HEK293 (cell line): ENCODE measurements around the gene NOVA1.
A peak's percentile ranks its signal among the peaks of the same experiment; 100 is the strongest.

ENCODE experiments used
- CTCF ChIA-PET: fragments of 350-600 bp; formaldehyde crosslinking; extraction: SDS; loops from one replicate; lab custom pipeline; 2021; ENCODE audit warnings: antibody characterized with exemption; lab: Yijun Ruan, JAX
- POLR2A ChIA-PET: fragments of 300-600 bp; formaldehyde crosslinking; extraction: SDS; loops from one replicate; lab custom pipeline; 2020; ENCODE audit warnings: antibody characterized with exemption, inconsistent platforms; lab: Yijun Ruan, JAX
- H3K27ac ChIP-seq: fragments of 200-500 bp; sonication (Bioruptor generic); 2 replicates; pipeline ENCODE4 v1.5.1; 2014; ENCODE audit warnings: low read depth, low read length, control low read depth, inconsistent platforms; ENCODE audit errors: extremely low read depth
- H3K36me3 ChIP-seq, 2 experiments: fragments of 200-500 bp in 1 of 2; sonication (Bioruptor generic) in 1 of 2; 1 replicate in 1 of 2; 2 replicates in 1 of 2; pipeline ENCODE4 v1.5.1; 2014 to 2017; ENCODE audit warnings: inconsistent platforms in 2 of 2, low read length in 2 of 2; ENCODE audit not compliant: control insufficient read depth in 2 of 2, insufficient read depth in 1 of 2
- H3K4me1 ChIP-seq: fragments of 200-500 bp; sonication (Bioruptor generic); 2 replicates; pipeline ENCODE4 v1.5.1; 2014; ENCODE audit warnings: mild to moderate bottlenecking, low read length, inconsistent platforms; ENCODE audit not compliant: control insufficient read depth, insufficient read depth
- H3K4me3 ChIP-seq: 2 replicates; pipeline ENCODE4 v1.5.1; 2011; ENCODE audit warnings: low read depth, mild to moderate bottlenecking, control low read depth, low read length, moderate library complexity
- H3K9me3 ChIP-seq: fragments of 200-500 bp; sonication (Bioruptor generic); 2 replicates; pipeline ENCODE4 v1.5.1; 2014; ENCODE audit warnings: low read depth, low read length, inconsistent platforms; ENCODE audit not compliant: control insufficient read depth, insufficient read depth
- BCL11A ChIP-seq: fragments of 450-650 bp; formaldehyde crosslinking; IDR thresholded peaks from 2 replicates; pipeline ENCODE4 v1.5.1; 2016; ENCODE audit warnings: low read depth, missing biosample characterization, missing genetic modification characterization
- FEZF1 ChIP-seq: fragments of 450-650 bp; formaldehyde crosslinking; IDR thresholded peaks from 2 replicates; pipeline ENCODE4 v1.5.1; 2016; ENCODE audit warnings: missing biosample characterization, missing genetic modification characterization
- GLIS2 ChIP-seq: fragments of 450-650 bp; formaldehyde crosslinking; IDR thresholded peaks from 2 replicates; pipeline ENCODE4 v1.5.1; 2016; ENCODE audit warnings: missing biosample characterization, missing genetic modification characterization
- HOXC10 ChIP-seq: sonication (generic); formaldehyde crosslinking; IDR thresholded peaks from 2 replicates; pipeline ENCODE4 v1.8.1; 2023; ENCODE audit warnings: mild to moderate bottlenecking, missing genetic modification reagents
- PBX3 ChIP-seq: sonication (generic); formaldehyde crosslinking; IDR thresholded peaks from 2 replicates; pipeline ENCODE4 v1.8.1; 2022; ENCODE audit warnings: mild to moderate bottlenecking, moderate library complexity, missing genetic modification reagents
- REPIN1 ChIP-seq: fragments of 450-650 bp; formaldehyde crosslinking; IDR thresholded peaks from 2 replicates; pipeline ENCODE4 v1.5.1; 2017; ENCODE audit warnings: missing biosample characterization, missing genetic modification characterization, low read depth
- SETDB1 ChIP-seq: IDR thresholded peaks from one replicate; pipeline ENCODE4 v1.6.1; 2017; ENCODE audit warnings: mild to moderate bottlenecking, low read length, moderate library complexity, mixed read lengths; ENCODE audit not compliant: insufficient read length
- SP2 ChIP-seq: fragments of 450-650 bp; formaldehyde crosslinking; IDR thresholded peaks from 2 replicates; pipeline ENCODE4 v1.5.1; 2016; ENCODE audit warnings: missing biosample characterization, missing genetic modification characterization
- SP3 ChIP-seq: fragments of 450-650 bp; formaldehyde crosslinking; IDR thresholded peaks from 2 replicates; pipeline ENCODE4 v1.5.1; 2016; ENCODE audit warnings: missing biosample characterization, missing genetic modification characterization
- TCF7L2 ChIP-seq: IDR thresholded peaks from 2 replicates; pipeline ENCODE4 v1.6.1; 2011; ENCODE audit warnings: low read depth, mild to moderate bottlenecking, inconsistent platforms, low read length, moderate library complexity, borderline replicate concordance
- YY1 ChIP-seq: fragments of 450-650 bp; formaldehyde crosslinking; IDR thresholded peaks from 2 replicates; pipeline ENCODE4 v1.5.1; 2018; ENCODE audit warnings: missing biosample characterization, missing genetic modification characterization
- ZBTB10 ChIP-seq: fragments of 450-650 bp; formaldehyde crosslinking; IDR thresholded peaks from 2 replicates; pipeline ENCODE4 v1.5.1; 2016; ENCODE audit warnings: missing biosample characterization, missing genetic modification characterization
- ZEB2 ChIP-seq: fragments of 450-650 bp; formaldehyde crosslinking; IDR thresholded peaks from 2 replicates; pipeline ENCODE4 v1.5.1; 2016; ENCODE audit warnings: missing biosample characterization, missing genetic modification characterization
- ZFP37 ChIP-seq: fragments of 450-650 bp; formaldehyde crosslinking; IDR thresholded peaks from 2 replicates; pipeline ENCODE4 v1.5.1; 2016; ENCODE audit warnings: missing biosample characterization, missing genetic modification characterization
- ZNF184 ChIP-seq: fragments of 450-650 bp; IDR thresholded peaks from 2 replicates; pipeline ENCODE4 v1.5.1; 2018; ENCODE audit warnings: missing biosample characterization, mild to moderate bottlenecking, missing genetic modification characterization
- ZNF302 ChIP-seq: fragments of 450-650 bp; formaldehyde crosslinking; IDR thresholded peaks from 2 replicates; pipeline ENCODE4 v1.5.1; 2016; ENCODE audit warnings: missing biosample characterization, missing genetic modification characterization, low read depth
- ZNF335 ChIP-seq: fragments of 450-650 bp; formaldehyde crosslinking; conservative IDR thresholded peaks from 2 replicates; pipeline ENCODE4 v1.5.1; 2016; ENCODE audit warnings: missing biosample characterization, missing genetic modification characterization
- ZNF341 ChIP-seq: fragments of 450-650 bp; formaldehyde crosslinking; IDR thresholded peaks from 2 replicates; pipeline ENCODE4; 2016; ENCODE audit warnings: low read depth, missing biosample characterization, missing genetic modification characterization
- ZNF473 ChIP-seq: fragments of 450-650 bp; formaldehyde crosslinking; IDR thresholded peaks from 2 replicates; pipeline ENCODE4 v1.5.1; 2017; ENCODE audit warnings: missing biosample characterization, missing genetic modification characterization
- ZNF558 ChIP-seq: fragments of 450-650 bp; formaldehyde crosslinking; IDR thresholded peaks from 2 replicates; pipeline ENCODE4 v1.5.1; 2016; ENCODE audit warnings: missing biosample characterization, missing genetic modification characterization
- ZNF600 ChIP-seq: fragments of 450-650 bp; formaldehyde crosslinking; IDR thresholded peaks from 2 replicates; pipeline ENCODE4 v1.5.1; 2016; ENCODE audit warnings: missing biosample characterization, missing genetic modification characterization
- ZNF623 ChIP-seq: fragments of 450-650 bp; formaldehyde crosslinking; IDR thresholded peaks from 2 replicates; pipeline ENCODE4 v1.5.1; 2016; ENCODE audit warnings: missing biosample characterization, missing genetic modification characterization
- ZNF629 ChIP-seq: fragments of 450-650 bp; formaldehyde crosslinking; IDR thresholded peaks from 2 replicates; pipeline ENCODE4 v1.5.1; 2017; ENCODE audit warnings: missing biosample characterization, missing genetic modification characterization
- ZNF639 ChIP-seq: fragments of 450-650 bp; formaldehyde crosslinking; IDR thresholded peaks from 2 replicates; pipeline ENCODE4 v1.5.1; 2016; ENCODE audit warnings: missing biosample characterization, missing genetic modification characterization
- ZNF660 ChIP-seq: fragments of 450-650 bp; IDR thresholded peaks from 2 replicates; pipeline ENCODE4 v1.5.1; 2018; ENCODE audit warnings: missing biosample characterization, mild to moderate bottlenecking, missing genetic modification characterization
- TF ChIP-seq, protein P1 (sequence below): fragments of 450-650 bp; formaldehyde crosslinking; IDR thresholded peaks from 2 replicates; pipeline ENCODE4 v1.5.1; 2016; ENCODE audit warnings: missing biosample characterization, missing genetic modification characterization
- TF ChIP-seq, protein P2 (sequence below): fragments of 450-650 bp; formaldehyde crosslinking; IDR thresholded peaks from 2 replicates; pipeline ENCODE4 v1.5.1; 2017; ENCODE audit warnings: missing biosample characterization, missing genetic modification characterization
- TF ChIP-seq, protein P3 (sequence below): fragments of 450-650 bp; formaldehyde crosslinking; optimal IDR thresholded peaks from 2 replicates; pipeline ENCODE3; 2016; ENCODE audit warnings: missing biosample characterization, mild to moderate bottlenecking, missing genetic modification characterization
- TF ChIP-seq, protein P4 (sequence below): fragments of 450-650 bp; formaldehyde crosslinking; IDR thresholded peaks from 2 replicates; pipeline ENCODE4 v1.5.1; 2016; ENCODE audit warnings: missing biosample characterization, missing genetic modification characterization

The NOVA1 gene

DNA sequence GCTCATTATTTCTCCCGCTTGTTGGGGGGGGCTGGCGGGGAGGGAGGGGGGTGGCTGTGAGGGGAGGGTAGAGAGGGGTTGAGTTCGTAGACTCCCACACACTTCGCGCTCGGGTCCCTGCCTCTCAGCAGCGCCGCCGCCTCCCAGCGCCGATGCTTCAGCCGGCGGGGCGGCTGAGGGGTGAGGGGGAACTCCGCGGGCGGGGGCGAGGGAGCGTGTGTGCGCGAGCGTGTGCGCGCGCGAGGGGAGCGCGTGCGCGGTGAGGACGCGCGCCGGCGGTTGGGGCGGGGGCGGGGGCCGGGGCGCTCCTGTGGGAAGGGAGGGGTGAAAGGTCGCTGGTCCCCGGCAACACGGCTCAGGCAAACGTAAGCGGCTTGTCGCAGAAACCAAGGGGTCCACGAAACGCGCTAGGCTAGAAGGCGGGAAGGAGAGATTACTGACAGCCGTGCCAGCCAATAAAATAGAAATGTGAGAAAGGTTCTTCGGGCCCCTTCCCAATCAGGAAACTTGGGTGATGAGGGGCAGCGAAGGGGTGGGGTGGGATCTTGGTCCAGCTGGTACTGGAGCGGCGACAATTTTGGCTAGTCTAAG lies 343 bp upstream of the NOVA1 start:
- ChIA-PET CTCF (no interaction called here), POLR2A (no interaction called here)
- Histone ChIP-seq H3K4me3 (peak overlapping the region; percentile 79), H3K4me1 (no peaks in the 10 kb centered on the region), H3K27ac (no peak overlapping the region), H3K9me3 (no peaks in the 10 kb centered on the region), H3K36me3 (no peaks in the 10 kb centered on the region)
- TF ChIP-seq ZNF473 (tag by site-specific recombination) (no peak), ZNF639 (tag by site-specific recombination) (no peak), YY1 (tag by site-specific recombination) (no peak), SP2 (tag by site-specific recombination) (peak; percentile 82), ZNF600 (tag by site-specific recombination) (no peak), ZNF302 (no peak), ZEB2 (tag by site-specific recombination) (0 out of 2 replicates have a peak, but pooled peaks have one; percentile 29), PBX3 (CRISPR knock-in tag) (no peak), GLIS2 (peak; percentile 53; the same call in 1 of the 2 replicates), ZBTB10 (tag by site-specific recombination) (peak; percentile 74), ZNF660 (tag by site-specific recombination) (no peak), ZNF558 (tag by site-specific recombination) (no peak), FEZF1 (tag by site-specific recombination) (no peak), TCF7L2 (no peak), ZNF341 (peak; percentile 35; the same call in 1 of the 2 replicates), HOXC10 (no peak), SP3 (peak; percentile 41; the same call in 1 of the 2 replicates), REPIN1 (tag by site-specific recombination) (no peak), ZNF629 (tag by site-specific recombination) (no peak), BCL11A (tag by site-specific recombination) (no peak), ZNF335 (no peak), ZFP37 (tag by site-specific recombination) (no peak), ZNF623 (no peak), ZNF184 (no peak), SETDB1 (no peak)
- TF ChIP-seq, protein P1, sequence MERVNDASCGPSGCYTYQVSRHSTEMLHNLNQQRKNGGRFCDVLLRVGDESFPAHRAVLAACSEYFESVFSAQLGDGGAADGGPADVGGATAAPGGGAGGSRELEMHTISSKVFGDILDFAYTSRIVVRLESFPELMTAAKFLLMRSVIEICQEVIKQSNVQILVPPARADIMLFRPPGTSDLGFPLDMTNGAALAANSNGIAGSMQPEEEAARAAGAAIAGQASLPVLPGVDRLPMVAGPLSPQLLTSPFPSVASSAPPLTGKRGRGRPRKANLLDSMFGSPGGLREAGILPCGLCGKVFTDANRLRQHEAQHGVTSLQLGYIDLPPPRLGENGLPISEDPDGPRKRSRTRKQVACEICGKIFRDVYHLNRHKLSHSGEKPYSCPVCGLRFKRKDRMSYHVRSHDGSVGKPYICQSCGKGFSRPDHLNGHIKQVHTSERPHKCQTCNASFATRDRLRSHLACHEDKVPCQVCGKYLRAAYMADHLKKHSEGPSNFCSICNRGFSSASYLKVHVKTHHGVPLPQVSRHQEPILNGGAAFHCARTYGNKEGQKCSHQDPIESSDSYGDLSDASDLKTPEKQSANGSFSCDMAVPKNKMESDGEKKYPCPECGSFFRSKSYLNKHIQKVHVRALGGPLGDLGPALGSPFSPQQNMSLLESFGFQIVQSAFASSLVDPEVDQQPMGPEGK (tag by site-specific recombination), result peak; percentile 65
- TF ChIP-seq, protein P2, sequence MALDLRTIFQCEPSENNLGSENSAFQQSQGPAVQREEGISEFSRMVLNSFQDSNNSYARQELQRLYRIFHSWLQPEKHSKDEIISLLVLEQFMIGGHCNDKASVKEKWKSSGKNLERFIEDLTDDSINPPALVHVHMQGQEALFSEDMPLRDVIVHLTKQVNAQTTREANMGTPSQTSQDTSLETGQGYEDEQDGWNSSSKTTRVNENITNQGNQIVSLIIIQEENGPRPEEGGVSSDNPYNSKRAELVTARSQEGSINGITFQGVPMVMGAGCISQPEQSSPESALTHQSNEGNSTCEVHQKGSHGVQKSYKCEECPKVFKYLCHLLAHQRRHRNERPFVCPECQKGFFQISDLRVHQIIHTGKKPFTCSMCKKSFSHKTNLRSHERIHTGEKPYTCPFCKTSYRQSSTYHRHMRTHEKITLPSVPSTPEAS (tag by site-specific recombination), result no peak
- TF ChIP-seq, protein P3, sequence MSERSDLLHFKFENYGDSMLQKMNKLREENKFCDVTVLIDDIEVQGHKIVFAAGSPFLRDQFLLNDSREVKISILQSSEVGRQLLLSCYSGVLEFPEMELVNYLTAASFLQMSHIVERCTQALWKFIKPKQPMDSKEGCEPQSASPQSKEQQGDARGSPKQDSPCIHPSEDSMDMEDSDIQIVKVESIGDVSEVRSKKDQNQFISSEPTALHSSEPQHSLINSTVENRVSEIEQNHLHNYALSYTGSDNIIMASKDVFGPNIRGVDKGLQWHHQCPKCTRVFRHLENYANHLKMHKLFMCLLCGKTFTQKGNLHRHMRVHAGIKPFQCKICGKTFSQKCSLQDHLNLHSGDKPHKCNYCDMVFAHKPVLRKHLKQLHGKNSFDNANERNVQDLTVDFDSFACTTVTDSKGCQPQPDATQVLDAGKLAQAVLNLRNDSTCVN (tag by site-specific recombination), result peak; percentile 54
- TF ChIP-seq, protein P4, sequence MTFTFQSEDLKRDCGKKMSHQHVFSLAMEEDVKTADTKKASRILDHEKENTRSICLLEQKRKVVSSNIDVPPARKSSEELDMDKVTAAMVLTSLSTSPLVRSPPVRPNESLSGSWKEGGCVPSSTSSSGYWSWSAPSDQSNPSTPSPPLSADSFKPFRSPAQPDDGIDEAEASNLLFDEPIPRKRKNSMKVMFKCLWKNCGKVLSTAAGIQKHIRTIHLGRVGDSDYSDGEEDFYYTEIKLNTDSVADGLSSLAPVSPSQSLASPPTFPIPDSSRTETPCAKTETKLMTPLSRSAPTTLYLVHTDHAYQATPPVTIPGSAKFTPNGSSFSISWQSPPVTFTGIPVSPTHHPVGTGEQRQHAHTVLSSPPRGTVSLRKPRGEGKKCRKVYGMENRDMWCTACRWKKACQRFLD, result no peak
